DMS 273 treated with DMSO at 0.1 percent for 48 hours (cell line): ENCODE data around the gene ARHGEF10L.
A peak's percentile ranks its signal among the peaks of the same experiment; 100 is the strongest.
"Not testable (repeated sequence)": the region's sequence is repeated elsewhere in the genome, so short reads cannot be mapped to it uniquely, and the experiment has no call there.

Experiments
- DNase-seq: peaks from one replicate; lab custom pipeline; 2025; lab: John Stamatoyannopoulos, UW

The ARHGEF10L gene

DNA sequence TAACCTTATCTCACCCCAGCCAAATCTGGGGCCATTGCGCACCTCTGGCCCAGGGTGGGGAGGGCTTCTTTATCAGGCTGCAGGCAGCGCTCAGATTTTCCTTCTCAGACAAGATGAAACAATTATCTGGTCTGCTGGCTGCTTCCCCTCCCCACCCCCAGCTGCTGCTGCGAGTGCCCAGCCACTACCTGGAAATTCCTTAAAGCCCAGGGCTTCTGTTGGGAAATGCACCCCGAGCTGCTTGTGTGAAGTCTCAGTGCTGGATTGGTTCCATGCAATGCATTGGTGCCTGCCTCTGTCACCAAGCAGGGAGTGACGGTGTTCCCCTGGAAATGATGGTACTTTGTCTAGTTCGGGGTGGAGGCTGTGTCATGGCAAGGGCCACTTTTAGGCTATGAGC is 197.1 kb downstream of the ARHGEF10L start:
- no peak for DNase-seq

DNA sequence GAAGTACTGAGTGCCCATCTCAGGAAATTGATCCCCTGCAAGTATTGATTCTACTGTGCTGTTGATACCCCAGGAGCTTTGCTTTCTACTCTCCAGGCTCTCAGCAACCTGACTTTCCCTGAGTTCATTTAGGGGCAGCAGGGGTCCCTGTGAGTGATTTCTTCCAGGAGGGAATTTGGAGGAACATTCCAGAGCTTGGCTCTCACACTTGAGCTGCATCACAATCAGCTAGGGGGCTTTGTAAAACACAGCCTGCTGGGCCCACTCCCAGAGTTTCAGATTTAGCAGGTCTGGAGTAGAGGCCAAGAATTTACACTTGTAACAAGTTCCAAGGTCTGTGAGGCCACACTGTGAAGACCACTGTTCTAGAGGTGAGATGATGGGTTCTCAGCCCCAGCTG is 199.6 kb downstream of the ARHGEF10L start:
- no peak for DNase-seq

DNA sequence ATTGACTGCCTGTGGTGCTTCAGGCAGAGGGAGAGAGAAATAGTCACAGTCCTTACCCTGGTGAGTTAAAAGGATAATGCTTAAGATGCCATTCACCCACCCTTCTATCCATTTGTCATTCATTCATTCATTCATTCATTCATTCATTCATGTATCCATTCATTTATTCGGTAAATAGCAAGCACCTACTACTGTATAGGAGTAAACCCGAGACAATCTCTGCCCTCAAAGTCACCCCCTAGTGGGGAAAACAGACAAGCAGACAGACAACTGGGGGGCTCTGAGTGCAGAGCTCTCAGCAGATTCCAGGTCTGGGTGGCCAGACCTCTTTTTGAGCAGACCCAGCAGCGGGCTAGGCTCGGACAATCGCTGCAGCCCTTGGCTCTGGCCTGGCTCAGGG is 201.6 kb downstream of the ARHGEF10L start:
- DNase-seq, result no peak

DNA sequence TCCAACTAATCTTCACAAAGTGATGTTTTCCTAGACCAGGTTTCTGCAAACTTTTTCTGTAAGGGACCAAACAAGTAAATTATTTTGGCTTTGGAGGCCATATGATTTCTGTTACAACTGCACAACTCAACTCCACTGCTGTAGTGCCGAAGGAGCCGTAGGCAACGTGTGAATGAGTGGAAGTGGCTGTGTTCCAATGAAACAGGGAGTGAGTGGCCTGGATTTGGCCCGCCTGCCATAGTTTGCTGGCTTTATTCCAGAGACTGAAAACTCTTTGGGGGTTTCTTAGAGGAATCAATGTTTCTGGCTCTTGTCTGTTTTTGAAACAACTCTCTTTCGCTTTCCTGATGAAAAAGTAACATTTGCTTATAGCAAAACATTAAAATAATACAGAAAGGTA is 203.1 kb downstream of the ARHGEF10L start:
- peak; percentile 8 for DNase-seq

DNA sequence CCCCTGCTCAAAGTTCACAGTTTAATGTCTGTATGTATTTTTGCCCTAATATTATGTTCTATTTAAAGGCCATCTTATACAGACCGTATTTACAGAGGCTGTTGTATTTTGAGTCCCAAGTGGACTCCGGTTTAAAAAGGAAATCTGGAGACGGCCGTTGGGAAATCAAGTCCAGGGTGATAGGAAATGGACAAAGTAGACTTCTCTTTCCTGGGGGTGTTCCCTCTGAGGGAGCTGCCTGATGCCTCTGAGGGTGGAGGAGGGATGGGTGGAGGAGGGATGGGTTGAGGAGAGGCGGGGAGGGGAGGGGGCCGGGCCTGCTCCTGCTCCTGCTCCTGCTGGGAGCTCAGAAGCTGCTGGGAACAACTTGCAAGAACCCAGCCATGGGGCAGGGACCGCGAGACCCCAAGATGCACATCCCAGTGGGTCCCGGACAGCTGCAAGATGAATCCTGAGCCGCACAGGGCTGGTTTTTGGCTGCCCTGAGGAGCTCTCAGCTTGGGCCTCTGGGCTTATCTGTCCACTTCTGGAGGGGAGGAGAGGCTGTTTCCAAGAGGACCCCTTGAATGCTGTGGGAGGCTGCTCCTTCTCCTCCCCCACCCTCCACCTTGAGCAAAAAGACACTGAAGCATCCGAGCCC is 203.6 kb downstream of the ARHGEF10L start:
- DNase-seq, result no peak

DNA sequence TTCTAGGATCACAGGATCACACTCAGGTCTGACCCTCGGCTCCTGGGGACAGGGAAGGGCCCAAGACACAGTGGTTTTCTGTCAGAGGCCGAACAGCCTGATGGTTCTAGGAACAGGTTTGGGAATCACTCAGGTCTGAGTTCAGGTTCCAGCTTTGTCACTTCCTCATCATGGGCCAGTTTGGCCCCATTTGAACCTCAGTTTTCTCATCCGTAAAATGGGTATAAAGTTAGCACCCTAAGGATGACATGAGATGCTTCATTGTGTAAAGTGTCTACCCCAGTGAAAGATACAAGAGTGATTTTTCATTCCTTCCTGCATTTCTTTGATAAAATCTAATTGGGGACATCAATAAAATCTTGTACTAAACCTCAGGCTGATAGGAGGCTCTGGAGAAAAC is 204.4 kb downstream of the ARHGEF10L start:
- DNase-seq, result no peak

DNA sequence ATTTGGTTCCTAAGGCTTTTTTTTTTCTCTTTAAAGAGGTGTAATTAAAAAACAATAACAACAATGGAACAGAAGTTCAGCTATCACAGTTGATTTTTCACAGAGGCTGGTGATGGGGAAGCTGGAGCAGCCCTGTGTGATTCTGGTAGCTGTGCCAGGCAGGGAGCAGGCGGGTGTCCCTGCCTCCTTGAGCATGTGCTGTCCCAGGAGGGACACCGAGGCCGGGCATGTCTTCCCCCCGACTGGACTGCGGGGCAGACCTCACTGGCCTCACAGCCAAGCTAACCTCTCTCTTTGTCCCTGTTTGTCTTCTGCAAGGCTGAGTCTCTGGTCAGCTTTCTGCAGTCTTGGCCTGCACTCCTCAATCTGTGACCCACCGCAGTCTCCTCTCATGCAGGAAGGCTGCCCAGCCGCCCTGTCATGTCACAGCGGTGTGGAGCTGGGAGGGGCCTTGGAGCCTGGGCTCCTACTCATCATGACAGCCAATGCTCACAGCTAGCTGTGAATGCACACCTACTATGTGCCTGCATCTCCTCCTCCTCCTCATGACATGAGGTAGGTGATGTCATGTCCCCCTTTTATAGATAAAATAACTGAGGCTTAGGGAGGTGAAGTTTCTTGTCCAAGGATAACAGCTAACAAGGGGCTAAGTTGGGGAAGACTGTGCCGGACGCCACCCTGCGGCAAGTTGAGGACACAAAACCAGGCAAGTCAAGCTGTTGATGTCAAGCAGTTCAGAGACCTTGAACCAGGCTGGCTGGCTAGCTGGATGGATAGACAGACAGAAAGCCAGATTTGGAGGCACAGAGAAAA is 205.4 kb downstream of the ARHGEF10L start:
- DNase-seq, result no peak

DNA sequence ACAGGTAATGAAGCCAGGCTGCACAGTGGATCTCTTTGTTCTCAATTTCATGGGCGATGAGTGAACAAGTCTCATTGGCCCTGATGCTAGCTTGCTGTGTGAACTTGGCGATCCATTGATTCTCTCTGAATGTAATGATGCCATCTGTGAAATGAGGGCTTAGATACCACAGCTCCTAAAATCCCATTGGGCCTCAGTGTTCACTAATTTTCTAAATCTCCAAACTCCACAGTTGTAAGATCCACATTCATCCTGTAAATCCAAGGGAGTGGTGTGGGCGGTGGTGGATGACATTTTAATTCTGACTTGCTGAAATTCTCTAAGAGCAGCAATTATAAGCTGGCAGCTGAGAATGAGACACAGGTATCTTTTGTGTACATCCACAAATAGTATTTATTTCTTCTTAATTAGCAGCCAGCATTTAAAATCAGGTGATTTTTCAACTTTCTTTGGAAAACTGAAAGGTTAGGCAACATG is 206.0 kb downstream of the ARHGEF10L start:
- DNase-seq, result no peak

DNA sequence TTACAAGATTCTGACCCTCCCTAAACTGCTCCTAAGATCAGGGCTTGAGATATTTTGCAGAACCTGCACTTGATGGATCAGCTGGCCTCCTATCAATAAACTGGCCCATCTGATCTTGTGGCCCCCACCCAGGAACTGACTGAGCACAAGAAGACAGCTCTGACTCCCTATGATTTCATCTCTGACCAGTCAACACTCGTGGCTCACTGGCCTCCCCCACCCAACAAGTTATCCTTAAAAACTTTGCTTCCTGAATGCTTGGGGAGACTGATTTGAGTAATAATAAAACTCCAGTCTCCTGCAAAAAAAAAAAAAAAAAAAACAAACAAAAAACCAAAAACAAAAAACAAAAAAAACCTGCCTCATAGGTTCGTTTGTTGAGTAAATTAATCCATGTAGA is 206.8 kb downstream of the ARHGEF10L start:
- not testable (repeated sequence) for DNase-seq

DNA sequence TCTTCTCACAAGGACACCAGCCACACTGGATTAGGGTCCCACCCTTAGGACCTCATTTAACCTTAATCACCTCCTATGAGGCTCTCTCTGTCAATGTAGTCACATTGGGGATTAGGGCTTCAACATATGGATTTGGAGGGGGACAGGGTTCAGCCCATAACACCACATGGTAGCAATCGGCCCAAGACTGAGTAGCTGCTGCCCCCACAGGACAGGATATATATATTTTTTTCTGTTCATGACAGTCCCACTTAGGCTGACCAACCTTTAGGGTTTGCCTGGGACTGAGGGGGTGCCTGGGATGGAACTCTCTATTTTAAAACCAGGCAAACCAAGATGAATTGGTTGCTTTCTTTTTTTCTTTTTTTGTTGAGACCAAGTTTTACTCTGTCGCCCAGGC is 207.4 kb downstream of the ARHGEF10L start:
- no peak for DNase-seq
